CD14-positive monocyte (primary cell): ENCODE data around the gene PRSS27. TPM values are rescaled to one million over a fixed set of nuclear protein-coding genes. Genes with fewer than 3 reads are reported as not detected.
"Not testable (repeated sequence)": the region's sequence is repeated elsewhere in the genome, so short reads cannot be mapped to it uniquely, and the experiment has no call there.

Experiments
- DNase-seq, 3 donors: peaks; one replicate each; pipeline ENCODE4 v3.0.0-alpha.2; 2011 to 2022
- H2AFZ ChIP-seq: 2 replicates; pipeline ENCODE4 v1.6.0; 2012; ENCODE audit warnings: mild to moderate bottlenecking, low read depth, low read length, inconsistent platforms; ENCODE audit not compliant: insufficient read depth, poor library complexity, severe bottlenecking
- H3K27ac ChIP-seq, 2 donors: 1 replicate in 1 of 2; 2 replicates in 1 of 2; pipeline ENCODE4 v1.5.1; 2012 to 2013; ENCODE audit warnings: low read length in 2 of 2, control low read depth in 1 of 2, inconsistent platforms in 1 of 2, low read depth in 1 of 2, mild to moderate bottlenecking in 1 of 2
- H3K27me3 ChIP-seq, 2 donors: one replicate each; pipeline versions ENCODE4 v1.6.0 to v1.6.1; 2011 to 2013; ENCODE audit warnings: low read length in 2 of 2; ENCODE audit not compliant: control insufficient read depth in 2 of 2, insufficient read depth in 2 of 2
- H3K36me3 ChIP-seq, 2 donors: replicated peaks in 1 of 2; 1 replicate in 1 of 2; 2 replicates in 1 of 2; pipeline versions ENCODE4 v1.5.1 to v1.6.1; 2012 to 2013; ENCODE audit warnings: low read length in 2 of 2, control low read depth in 1 of 2, inconsistent platforms in 1 of 2, mild to moderate bottlenecking in 1 of 2; ENCODE audit not compliant: insufficient read depth in 2 of 2, control insufficient read depth in 1 of 2
- H3K4me1 ChIP-seq, 2 donors: 1 replicate in 1 of 2; 2 replicates in 1 of 2; pipeline versions ENCODE4 v1.5.1 to v1.6.1; 2012 to 2013; ENCODE audit warnings: low read length in 2 of 2, control low read depth in 1 of 2, inconsistent platforms in 1 of 2, mild to moderate bottlenecking in 1 of 2, moderate library complexity in 1 of 2; ENCODE audit not compliant: insufficient read depth in 2 of 2, control insufficient read depth in 1 of 2
- H3K4me2 ChIP-seq: replicated peaks from 2 replicates; pipeline ENCODE3; 2012; ENCODE audit warnings: low read length, moderate library complexity, mild to moderate bottlenecking; ENCODE audit not compliant: poor library complexity, severe bottlenecking; ENCODE audit errors: extremely low read depth
- H3K4me3 ChIP-seq, 3 experiments: fragments of 200-600 bp in 1 of 3; sonication (generic) in 1 of 3; replicated peaks in 1 of 3; 1 replicate in 2 of 3; 2 replicates in 1 of 3; pipeline ENCODE4 v1.5.1; 2011 to 2013; ENCODE audit warnings: low read length in 3 of 3, mild to moderate bottlenecking in 3 of 3, control low read depth in 2 of 3, low read depth in 2 of 3, inconsistent platforms in 1 of 3, moderate library complexity in 1 of 3
- H3K79me2 ChIP-seq: 2 replicates; pipeline ENCODE4 v1.6.0; 2012; ENCODE audit warnings: mild to moderate bottlenecking, control low read depth, inconsistent platforms, low read length, moderate library complexity; ENCODE audit not compliant: insufficient read depth
- H3K9ac ChIP-seq: 2 replicates; pipeline ENCODE4 v1.6.0; 2017; ENCODE audit warnings: low read length, mild to moderate bottlenecking; ENCODE audit not compliant: insufficient read depth, poor library complexity, severe bottlenecking
- H3K9me3 ChIP-seq, 2 donors: replicated peaks in 1 of 2; 1 replicate in 1 of 2; 2 replicates in 1 of 2; pipeline versions ENCODE4 v1.5.1 to v1.6.1; 2012 to 2013; ENCODE audit warnings: low read length in 2 of 2, control low read depth in 1 of 2; ENCODE audit not compliant: control insufficient read depth in 1 of 2, insufficient read depth in 1 of 2
- H4K20me1 ChIP-seq: 2 replicates; pipeline ENCODE4 v1.6.0; 2012; ENCODE audit warnings: mild to moderate bottlenecking, low read length, control low read depth, moderate library complexity; ENCODE audit not compliant: insufficient read depth
- H3K27ac Mint-ChIP-seq, 7 donors: one replicate each; pipeline ENCODE4 v1.8.0; 2020; ENCODE audit warnings: mild to moderate bottlenecking in 7 of 7, mixed read lengths in 7 of 7, moderate library complexity in 6 of 7, inconsistent platforms in 2 of 7
- H3K27me3 Mint-ChIP-seq, 3 donors: one replicate each; pipeline ENCODE4 v1.8.0; 2021 to 2022; ENCODE audit warnings: low read depth in 3 of 3, mild to moderate bottlenecking in 3 of 3, mixed read lengths in 3 of 3, moderate library complexity in 3 of 3, inconsistent platforms in 1 of 3
- H3K36me3 Mint-ChIP-seq, 2 donors: one replicate each; pipeline ENCODE4 v1.8.0; 2020; ENCODE audit warnings: mixed read lengths in 2 of 2, inconsistent platforms in 1 of 2, mild to moderate bottlenecking in 1 of 2
- H3K4me1 Mint-ChIP-seq: one replicate; pipeline ENCODE4 v1.8.0; 2020; ENCODE audit warnings: mild to moderate bottlenecking, mixed read lengths
- H3K4me3 Mint-ChIP-seq, 2 donors: one replicate each; pipeline ENCODE4 v1.8.0; 2020; ENCODE audit warnings: mild to moderate bottlenecking in 2 of 2, mixed read lengths in 2 of 2, moderate library complexity in 1 of 2
- H3K9me3 Mint-ChIP-seq, 7 donors: one replicate each; pipeline ENCODE4 v1.8.0; 2020 to 2022; ENCODE audit warnings: mixed read lengths in 7 of 7, mild to moderate bottlenecking in 6 of 7, moderate library complexity in 6 of 7, inconsistent platforms in 2 of 7
- WGBS: methylation state at CpG from one replicate; pipeline ENCODE4 v1.1.5; 2013; ENCODE audit warnings: missing lambda C conversion rate; ENCODE audit not compliant: insufficient coverage; 5-methylcytosine and 5-hydroxymethylcytosine counted together
- intact Hi-C, 2 donors: fragments of 100-400 bp; cut with micrococcal nuclease; formaldehyde crosslinking; loops; one replicate each; pipeline versions ENCODE4 v1.15.0 to v1.15.1; 2023
- polyA plus RNA-seq, 3 donors: library from polyadenylated mRNA; depleted of rRNA in 1 of 3; unstranded in 2 of 3; stranded (reverse) in 1 of 3; fragments of 300-500 nt in 2 of 3; fragments of >200 nt in 1 of 3; fragmentation: Illumina TruSeq in 2 of 3; gene quantifications; 1 replicate in 2 of 3; 2 replicates in 1 of 3; pipeline ENCODE4 v1.2.3, GENCODE V29; 2012 to 2021
- TF ChIP-seq, protein P1 (sequence below): fragments of 200-600 bp; IDR thresholded peaks from one replicate; pipeline ENCODE4 v1.8.0; 2022; ENCODE audit warnings: antibody characterized with exemption, mild to moderate bottlenecking

The PRSS27 gene
- polyA plus RNA-seq, 3 donors: 1.1 TPM; not detected in 2

DNA sequence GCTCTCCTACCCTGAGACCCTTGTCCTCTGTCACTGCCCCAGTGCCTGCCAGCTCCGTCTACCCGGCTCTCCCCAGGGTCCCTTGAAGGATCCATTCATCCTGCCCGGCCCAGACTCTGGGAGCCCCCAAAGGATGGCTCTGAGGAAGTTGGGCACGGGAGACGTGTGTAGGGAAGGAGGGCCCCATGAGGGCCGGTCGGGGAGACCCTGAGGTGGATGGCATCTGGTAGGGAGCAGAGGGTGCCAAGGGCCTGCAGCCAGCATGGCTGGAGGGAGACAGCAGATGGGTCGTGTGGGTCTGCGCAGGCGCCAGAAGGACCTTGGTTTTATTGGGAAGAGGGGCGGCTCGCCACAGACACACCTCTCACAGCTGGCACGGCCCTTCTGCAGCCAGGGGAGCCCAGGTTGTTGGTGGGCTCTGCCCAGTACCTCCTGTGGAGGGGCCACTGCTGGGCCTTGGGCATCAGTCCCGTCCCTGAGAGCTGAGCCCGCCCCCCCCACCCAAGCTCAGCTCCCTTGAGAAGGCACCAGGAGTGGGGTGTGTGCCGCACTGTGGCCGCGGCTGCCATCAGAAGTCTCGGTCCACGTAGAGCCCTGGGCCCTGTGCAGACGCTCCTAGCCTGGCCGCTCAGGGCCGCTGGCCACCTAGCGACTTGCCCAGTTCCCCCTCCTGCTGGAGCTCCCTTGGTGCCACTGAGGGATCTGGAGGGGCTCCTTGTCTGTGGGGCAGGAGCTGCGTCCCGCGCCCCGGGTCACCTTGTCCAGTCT is 21.7 kb downstream of the PRSS27 start:
- no peaks in the 10 kb centered on the region for H3K4me1 Mint-ChIP-seq
- H3K4me3 Mint-ChIP-seq: no peak overlapping the region
- Histone ChIP-seq H3K4me1 (no peaks in the 10 kb centered on the region), H3K4me3 (no peak overlapping the region), H3K27ac (no peak overlapping the region), H3K79me2 (peaks cover 9% of the 10 kb centered on the region), H4K20me1 (peaks cover 72% of the 10 kb centered on the region), H3K36me3 (peaks cover 67 to 69% of the 10 kb centered on the region in 2 donors), H3K9ac (no peak overlapping the region), H2AFZ (no peak overlapping the region), H3K4me2 (no peak overlapping the region), H3K27me3 (no peaks in the 10 kb centered on the region), H3K9me3 (no peaks in the 10 kb centered on the region)
- WGBS: 94% methylated on average over 19 of the region's 28 CpGs
- peaks cover 56 to 67% of the 10 kb centered on the region in 2 donors for H3K36me3 Mint-ChIP-seq
- TF ChIP-seq, protein P1, sequence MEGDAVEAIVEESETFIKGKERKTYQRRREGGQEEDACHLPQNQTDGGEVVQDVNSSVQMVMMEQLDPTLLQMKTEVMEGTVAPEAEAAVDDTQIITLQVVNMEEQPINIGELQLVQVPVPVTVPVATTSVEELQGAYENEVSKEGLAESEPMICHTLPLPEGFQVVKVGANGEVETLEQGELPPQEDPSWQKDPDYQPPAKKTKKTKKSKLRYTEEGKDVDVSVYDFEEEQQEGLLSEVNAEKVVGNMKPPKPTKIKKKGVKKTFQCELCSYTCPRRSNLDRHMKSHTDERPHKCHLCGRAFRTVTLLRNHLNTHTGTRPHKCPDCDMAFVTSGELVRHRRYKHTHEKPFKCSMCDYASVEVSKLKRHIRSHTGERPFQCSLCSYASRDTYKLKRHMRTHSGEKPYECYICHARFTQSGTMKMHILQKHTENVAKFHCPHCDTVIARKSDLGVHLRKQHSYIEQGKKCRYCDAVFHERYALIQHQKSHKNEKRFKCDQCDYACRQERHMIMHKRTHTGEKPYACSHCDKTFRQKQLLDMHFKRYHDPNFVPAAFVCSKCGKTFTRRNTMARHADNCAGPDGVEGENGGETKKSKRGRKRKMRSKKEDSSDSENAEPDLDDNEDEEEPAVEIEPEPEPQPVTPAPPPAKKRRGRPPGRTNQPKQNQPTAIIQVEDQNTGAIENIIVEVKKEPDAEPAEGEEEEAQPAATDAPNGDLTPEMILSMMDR: no peak
- no peak for DNase-seq
- H3K9me3 Mint-ChIP-seq: no peaks in the 10 kb centered on the region
- intact Hi-C loops: no loop called here
- H3K27me3 Mint-ChIP-seq: peaks cover 0 to 2% (median 1%) of the 10 kb centered on the region in 3 donors
- H3K27ac Mint-ChIP-seq: no peak overlapping the region

DNA sequence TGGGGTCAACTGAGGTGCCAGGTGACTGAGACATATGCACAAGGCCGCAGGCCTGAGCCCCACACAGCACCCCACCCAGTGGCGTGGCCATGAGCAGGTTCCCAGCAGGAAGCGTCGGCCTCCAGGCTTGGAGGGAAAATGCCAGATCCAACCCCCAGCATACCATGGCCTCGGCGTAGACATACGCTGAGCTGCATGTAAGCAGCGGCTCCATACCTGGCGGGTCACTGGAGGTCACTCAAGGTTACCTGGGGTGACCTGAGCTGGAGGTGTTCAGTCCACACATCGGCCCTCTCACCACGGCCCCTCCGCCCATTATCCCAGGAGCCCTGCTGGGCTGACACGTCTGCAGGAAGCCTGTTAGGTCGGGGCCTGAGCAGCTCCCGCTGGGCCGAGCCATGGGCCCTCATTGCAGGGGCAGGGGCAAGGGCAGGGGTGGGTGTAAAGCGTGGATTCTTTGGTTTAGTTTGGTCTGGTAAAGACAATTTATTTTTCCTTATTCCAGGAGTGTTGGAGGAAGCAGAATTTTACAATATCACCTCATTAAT is 22.5 kb downstream of the PRSS27 start:
- peaks cover 62 to 66% of the 10 kb centered on the region in 2 donors for H3K36me3 ChIP-seq
- no peak overlapping the region for H3K4me3 Mint-ChIP-seq
- no peak overlapping the region for H3K9ac ChIP-seq
- H3K36me3 Mint-ChIP-seq: peaks cover 52 to 61% of the 10 kb centered on the region in 2 donors
- no peak overlapping the region for H3K4me3 ChIP-seq
- H3K27ac Mint-ChIP-seq: no peak overlapping the region
- TF ChIP-seq, protein P1: no peak
- H3K4me2 ChIP-seq: no peak overlapping the region
- WGBS: 97% methylated on average over 16 of the region's 17 CpGs
- peaks cover 72% of the 10 kb centered on the region for H4K20me1 ChIP-seq
- H3K27ac ChIP-seq: no peak overlapping the region
- DNase-seq: no peak
- H3K4me1 Mint-ChIP-seq: no peaks in the 10 kb centered on the region
- peaks cover 0 to 2% (median 1%) of the 10 kb centered on the region in 3 donors for H3K27me3 Mint-ChIP-seq
- H2AFZ ChIP-seq: no peak overlapping the region
- H3K9me3 ChIP-seq: no peaks in the 10 kb centered on the region
- H3K27me3 ChIP-seq: no peaks in the 10 kb centered on the region
- intact Hi-C loops: no loop called here
- no peaks in the 10 kb centered on the region for H3K4me1 ChIP-seq
- no peaks in the 10 kb centered on the region for H3K9me3 Mint-ChIP-seq
- peaks cover 17% of the 10 kb centered on the region for H3K79me2 ChIP-seq

DNA sequence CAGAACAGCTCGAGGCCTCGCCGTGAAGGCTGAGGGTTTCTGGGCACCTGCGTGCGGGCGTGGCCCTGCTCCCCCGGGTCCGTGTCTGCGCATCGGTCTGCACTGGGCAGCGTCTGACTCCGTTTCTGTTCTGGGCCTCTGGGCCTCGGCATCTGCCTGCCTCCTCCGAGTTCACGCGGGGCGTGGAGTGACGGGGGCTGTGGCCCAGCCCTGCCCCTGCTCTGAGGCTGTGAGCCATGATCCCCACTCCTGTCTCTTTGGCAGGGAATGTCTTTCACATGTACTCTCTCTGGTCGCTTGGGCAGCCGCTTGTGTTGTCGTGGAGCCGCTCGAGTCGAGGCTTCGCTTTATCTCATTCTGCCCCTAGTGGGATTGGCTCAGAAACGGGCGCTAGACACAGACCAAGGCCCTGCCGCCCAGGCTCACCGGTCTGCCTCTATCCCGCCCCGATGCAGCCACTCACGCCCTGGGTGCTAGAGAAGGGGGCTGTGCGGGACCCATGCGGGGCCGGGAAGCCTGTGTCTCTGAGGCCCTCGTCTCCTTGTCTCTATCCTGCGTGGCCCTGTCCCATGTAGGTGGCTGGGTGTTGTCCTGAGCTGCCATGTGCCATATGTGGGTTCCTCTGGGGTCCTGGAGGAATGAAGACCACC is 23.3 kb downstream of the PRSS27 start:
- H4K20me1 ChIP-seq: peaks cover 72% of the 10 kb centered on the region
- H3K4me3 ChIP-seq, intact Hi-C loops, H3K9me3 Mint-ChIP-seq, H3K4me3 Mint-ChIP-seq, H3K4me2 ChIP-seq, H3K9me3 ChIP-seq, H3K4me1 Mint-ChIP-seq, H3K27me3 Mint-ChIP-seq, H2AFZ ChIP-seq, H3K9ac ChIP-seq, DNase-seq, H3K27me3 ChIP-seq, H3K27ac ChIP-seq, H3K4me1 ChIP-seq: not testable (repeated sequence)
- H3K36me3 ChIP-seq: peaks cover 62 to 66% of the 10 kb centered on the region in 2 donors
- H3K79me2 ChIP-seq: peaks cover 25% of the 10 kb centered on the region
- H3K36me3 Mint-ChIP-seq: peaks cover 46 to 61% of the 10 kb centered on the region in 2 donors
- H3K27ac Mint-ChIP-seq: peak overlapping the region in 1 of 7 donors; percentile 42
- 99% methylated on average over 26 of the region's 37 CpGs for WGBS
